ENCODE results near the gene ZNF407.

ZNF407 gene

DNA sequence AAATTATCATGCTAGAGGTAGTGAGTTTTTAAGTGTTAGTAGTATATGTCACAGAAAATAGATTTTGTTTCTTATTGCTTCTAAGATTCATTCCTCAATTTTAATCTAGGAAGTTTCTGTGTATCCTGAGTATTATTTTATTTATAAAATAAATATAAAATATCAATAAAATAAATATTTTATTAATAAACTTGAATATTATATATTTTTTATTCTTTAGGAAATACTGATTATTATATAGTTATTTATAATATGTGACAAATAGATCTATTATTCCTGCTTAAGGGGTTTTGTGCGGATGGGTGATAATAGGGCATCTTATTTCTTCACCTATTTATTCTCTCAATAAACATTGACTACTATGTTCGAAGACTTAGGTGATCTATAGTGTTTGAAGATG, 191.0 kb downstream of the ZNF407 start (continued):
- no peak for TF ChIP-seq ZBTB11 (tag by site-specific recombination; conservative IDR thresholded peaks at IDR 0.05; ENCODE audit: low read depth)
- no peak for TF ChIP-seq ZNF280D (tag by site-specific recombination; IDR thresholded peaks at IDR 0.05)
- no peak for TF ChIP-seq SCRT1 (tag by site-specific recombination; IDR thresholded peaks at IDR 0.05; ENCODE audit: borderline replicate concordance)
- TF ChIP-seq, protein P1, sequence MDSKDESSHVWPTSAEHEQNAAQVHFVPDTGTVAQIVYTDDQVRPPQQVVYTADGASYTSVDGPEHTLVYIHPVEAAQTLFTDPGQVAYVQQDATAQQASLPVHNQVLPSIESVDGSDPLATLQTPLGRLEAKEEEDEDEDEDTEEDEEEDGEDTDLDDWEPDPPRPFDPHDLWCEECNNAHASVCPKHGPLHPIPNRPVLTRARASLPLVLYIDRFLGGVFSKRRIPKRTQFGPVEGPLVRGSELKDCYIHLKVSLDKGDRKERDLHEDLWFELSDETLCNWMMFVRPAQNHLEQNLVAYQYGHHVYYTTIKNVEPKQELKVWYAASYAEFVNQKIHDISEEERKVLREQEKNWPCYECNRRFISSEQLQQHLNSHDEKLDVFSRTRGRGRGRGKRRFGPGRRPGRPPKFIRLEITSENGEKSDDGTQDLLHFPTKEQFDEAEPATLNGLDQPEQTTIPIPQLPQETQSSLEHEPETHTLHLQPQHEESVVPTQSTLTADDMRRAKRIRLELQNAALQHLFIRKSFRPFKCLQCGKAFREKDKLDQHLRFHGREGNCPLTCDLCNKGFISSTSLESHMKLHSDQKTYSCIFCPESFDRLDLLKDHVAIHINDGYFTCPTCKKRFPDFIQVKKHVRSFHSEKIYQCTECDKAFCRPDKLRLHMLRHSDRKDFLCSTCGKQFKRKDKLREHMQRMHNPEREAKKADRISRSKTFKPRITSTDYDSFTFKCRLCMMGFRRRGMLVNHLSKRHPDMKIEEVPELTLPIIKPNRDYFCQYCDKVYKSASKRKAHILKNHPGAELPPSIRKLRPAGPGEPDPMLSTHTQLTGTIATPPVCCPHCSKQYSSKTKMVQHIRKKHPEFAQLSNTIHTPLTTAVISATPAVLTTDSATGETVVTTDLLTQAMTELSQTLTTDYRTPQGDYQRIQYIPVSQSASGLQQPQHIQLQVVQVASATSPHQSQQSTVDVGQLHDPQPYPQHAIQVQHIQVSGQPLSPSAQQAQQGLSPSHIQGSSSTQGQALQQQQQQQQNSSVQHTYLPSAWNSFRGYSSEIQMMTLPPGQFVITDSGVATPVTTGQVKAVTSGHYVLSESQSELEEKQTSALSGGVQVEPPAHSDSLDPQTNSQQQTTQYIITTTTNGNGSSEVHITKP (tag by site-specific recombination; IDR thresholded peaks at IDR 0.05), result no peak
- TF ChIP-seq TSHZ1 (tag by site-specific recombination; IDR thresholded peaks at IDR 0.05; ENCODE audit: borderline replicate concordance), result no peak
- TF ChIP-seq ZNF624 (tag by site-specific recombination; IDR thresholded peaks at IDR 0.05), result no peak
- TF ChIP-seq ZNF324 (tag by site-specific recombination; IDR thresholded peaks at IDR 0.05), result no peak
- TF ChIP-seq, protein P2, sequence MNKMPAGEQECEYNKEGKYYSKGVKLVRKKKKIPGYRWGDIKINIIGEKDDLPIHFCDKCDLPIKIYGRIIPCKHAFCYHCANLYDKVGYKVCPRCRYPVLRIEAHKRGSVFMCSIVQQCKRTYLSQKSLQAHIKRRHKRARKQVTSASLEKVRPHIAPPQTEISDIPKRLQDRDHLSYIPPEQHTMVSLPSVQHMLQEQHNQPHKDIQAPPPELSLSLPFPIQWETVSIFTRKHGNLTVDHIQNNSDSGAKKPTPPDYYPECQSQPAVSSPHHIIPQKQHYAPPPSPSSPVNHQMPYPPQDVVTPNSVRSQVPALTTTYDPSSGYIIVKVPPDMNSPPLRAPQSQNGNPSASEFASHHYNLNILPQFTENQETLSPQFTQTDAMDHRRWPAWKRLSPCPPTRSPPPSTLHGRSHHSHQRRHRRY (tag by site-specific recombination; IDR thresholded peaks at IDR 0.05), result no peak
- no peak for TF ChIP-seq ZNF48 (tag by site-specific recombination; IDR thresholded peaks at IDR 0.05)

DNA sequence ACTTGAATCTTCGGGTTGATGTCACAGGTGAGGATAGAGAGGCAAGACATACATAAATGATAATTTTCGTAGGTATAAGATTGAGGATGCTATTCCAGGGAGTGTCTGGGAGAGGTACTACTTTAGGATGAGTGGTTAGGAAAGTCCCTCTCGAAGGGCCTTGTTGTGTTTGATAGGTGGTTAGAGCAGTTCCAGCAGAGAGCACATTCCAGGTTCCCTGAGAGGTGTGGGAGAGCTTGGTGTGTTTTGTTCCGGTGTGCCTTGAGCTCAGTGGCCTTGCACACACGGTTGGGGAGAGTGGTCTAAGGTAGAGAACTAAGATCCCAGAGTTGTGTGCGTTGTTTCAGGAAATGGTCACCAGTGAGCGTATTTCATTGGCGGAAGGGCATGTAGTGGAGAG, 191.4 kb downstream of the ZNF407 start:
- ChIA-PET POLR2A (no interaction called here), CTCF (no interaction called here)
- peaks cover 0 to 2% of the 10 kb centered on the region in 2 experiments; a peak in 1 of 3 replicates for H3K36me3 ChIP-seq (ENCODE audit: control insufficient read depth in 2 of 2, insufficient read depth in 1 of 2, low read length in 2 of 2)
- no peak overlapping the region for H3K4me3 ChIP-seq (ENCODE audit: low read depth, low read length)
- H3K4me1 ChIP-seq (ENCODE audit: control insufficient read depth, insufficient read depth, low read length), result no peaks in the 10 kb centered on the region
- H3K9me3 ChIP-seq (ENCODE audit: control insufficient read depth, insufficient read depth, low read depth, low read length), result no peaks in the 10 kb centered on the region
- TF ChIP-seq ZNF600 (tag by site-specific recombination; IDR thresholded peaks at IDR 0.05) (no peak), ZNF112 (tag by site-specific recombination; IDR thresholded peaks at IDR 0.05) (no peak), ZNF274 (IDR thresholded peaks at IDR 0.05; ENCODE audit: low read length) (no peak), ZNF274 (tag by site-specific recombination; IDR thresholded peaks at IDR 0.05; ENCODE audit: borderline replicate concordance) (no peak), ZNF785 (tag by site-specific recombination; IDR thresholded peaks at IDR 0.05) (no peak), RBAK (tag by site-specific recombination; IDR thresholded peaks at IDR 0.05) (no peak)
- H3K27ac ChIP-seq (ENCODE audit: extremely low read depth, low read depth, low read length), result no peak overlapping the region

All from HEK293 (cell line).